Stimulated activated CD8-positive, alpha-beta memory T cell treated with anti-CD3 and anti-CD28 coated beads, Interleukin-15, amount 100 ng/mL, for 1 hour (primary cell): ENCODE results near the gene KCNJ10.

ENCODE experiments used
- DNase-seq: peaks from one replicate; pipeline ENCODE4 v3.0.0-alpha.2; 2020; ENCODE audit warnings: low read depth

Gene KCNJ10

DNA sequence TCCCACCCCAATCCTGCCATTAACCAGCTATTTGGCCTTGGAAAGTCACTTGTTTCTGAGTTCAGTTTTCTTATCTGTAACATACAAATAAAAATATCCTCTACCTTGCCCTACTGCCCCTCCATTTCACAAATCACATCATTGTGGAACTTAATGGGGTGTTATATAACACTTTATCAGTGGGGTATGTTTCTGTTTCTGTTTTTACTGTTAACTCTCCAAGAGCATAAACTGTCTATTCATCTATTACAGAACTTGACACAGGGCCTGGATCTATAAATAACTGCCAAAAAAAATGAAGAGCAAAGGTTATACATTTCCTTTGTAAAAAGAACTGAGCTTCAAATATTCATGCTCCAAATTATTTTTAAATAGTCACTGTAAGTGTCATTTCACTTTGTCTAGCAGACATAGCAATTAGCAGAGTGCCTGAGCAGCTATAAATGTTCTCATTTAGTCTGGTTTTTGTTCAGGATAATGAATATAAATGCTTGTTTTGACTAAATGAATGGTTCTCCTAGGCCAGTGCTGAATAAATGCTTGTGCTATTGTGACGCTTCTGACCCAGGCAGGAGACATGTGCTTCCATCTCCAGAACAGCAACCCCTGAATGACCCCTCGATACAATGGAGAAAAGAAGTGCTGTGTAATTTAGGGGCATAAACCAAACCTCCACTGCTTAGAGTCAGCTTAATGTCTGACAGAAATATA, 45.6 kb downstream of the KCNJ10 start:
- DNase-seq: no peak

DNA sequence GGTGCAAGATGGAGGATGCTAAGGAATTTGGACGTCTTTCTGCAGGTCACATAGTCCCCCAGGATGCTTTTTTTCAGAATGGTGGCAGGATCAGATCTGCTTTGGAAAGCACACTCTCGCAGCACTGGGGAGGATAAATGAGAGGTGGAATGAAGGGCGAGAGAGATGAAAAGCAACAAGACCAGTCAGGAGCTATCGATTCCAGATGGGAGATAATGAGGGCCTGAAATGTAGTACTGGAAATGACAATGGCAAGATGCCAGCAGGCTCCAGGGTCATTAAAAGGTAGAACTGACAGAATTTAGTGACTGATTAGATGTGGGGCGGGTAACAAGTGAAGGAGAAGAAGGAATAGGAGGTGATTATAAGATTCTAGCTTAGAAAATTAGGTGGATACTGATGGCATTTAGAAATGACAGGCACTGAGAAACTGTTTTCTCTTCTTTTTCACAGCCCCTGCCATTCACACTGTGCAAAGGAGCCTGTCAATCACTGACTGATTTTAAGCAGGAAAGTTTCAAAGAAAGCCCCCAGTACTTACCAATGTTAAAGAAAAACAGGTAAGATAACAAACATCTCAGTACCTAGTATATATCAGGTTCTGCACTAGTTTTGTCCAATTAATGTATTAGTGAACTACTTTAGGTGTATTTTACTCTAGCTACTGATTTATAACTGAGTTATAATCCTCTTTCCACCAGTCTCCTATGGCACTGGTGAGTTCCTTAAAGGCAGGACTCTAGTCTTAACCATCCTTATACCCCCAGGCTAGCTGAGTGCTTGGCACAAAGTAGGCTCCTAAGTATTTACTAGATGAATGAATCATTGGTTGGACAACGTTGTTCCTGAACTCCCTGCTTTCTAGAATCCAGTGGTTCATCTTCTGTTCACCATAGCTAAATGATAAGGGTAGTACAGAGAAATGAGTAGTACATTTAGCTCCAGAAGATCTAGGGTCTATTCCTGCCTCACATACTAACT, 47.3 kb downstream of the KCNJ10 start:
- no peak for DNase-seq

DNA sequence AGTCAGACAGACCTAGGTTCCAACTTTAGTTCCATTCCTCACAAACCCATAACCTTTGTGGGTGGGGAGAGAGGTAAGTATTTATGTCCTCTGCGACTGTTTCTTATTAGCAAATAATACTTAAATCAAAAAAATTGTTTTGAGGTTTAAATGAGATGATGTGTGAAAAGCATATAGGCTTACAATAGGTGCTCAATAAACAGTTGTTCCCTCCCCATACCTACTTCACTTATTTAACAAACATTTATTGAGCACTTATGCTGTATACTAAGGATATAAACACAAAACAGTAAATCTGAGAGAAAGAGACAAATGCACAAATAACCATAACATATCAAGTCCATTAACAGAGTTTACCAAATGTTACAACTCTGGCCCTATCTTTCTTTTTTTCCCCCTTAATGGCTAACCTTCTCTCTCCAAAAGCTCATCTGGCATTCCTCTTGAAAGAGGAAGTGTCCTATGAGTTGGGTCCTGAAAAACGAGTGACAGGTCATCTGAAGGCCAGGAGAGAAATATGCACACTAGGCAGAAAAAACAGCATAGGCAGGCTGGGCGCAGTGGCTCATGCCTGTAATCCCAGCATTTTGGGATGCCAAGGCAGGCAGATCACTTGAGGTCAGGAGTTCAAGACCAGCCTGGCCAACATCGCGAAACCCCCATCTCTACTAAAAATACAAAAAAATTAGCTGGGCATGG, 48.4 kb downstream of the KCNJ10 start:
- no peak for DNase-seq

DNA sequence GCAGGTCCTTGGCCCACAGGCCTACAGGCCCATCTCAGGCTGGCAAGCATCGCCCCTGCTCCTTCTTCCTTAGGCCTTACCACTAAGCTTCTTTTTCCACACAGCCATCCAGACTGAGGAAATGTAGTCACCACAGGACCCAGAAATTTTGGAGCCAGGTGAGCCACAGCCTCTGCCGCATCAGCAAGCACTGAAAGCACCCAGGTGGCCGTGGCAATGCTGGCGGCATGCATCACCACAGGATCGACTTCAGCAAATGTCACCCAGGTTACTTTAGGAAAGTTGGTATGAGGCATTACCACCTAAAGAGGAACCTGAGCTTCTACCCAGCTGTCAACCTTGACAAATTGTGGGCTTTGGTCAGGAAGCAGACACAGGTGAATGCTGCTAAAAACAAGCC, 49.8 kb downstream of the KCNJ10 start:
- no peak for DNase-seq

DNA sequence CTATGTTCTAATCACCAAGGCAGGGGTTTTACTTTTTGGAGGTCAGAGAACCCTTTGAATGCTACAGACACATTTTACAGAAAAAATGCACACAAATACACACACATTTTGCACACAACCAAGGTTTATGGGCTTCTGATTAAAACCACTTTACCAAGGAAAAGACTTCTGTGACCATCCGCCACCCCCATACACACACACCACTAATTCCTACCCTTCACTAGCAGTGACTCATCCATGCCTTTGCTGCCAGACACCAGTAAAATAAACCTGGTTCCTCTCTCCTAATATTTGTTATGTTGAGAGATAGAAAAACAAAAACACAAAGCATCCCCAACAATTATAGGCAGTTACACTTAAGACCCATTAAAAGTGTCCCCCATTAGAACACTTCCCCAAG, 51.1 kb downstream of the KCNJ10 start:
- no peak for DNase-seq

DNA sequence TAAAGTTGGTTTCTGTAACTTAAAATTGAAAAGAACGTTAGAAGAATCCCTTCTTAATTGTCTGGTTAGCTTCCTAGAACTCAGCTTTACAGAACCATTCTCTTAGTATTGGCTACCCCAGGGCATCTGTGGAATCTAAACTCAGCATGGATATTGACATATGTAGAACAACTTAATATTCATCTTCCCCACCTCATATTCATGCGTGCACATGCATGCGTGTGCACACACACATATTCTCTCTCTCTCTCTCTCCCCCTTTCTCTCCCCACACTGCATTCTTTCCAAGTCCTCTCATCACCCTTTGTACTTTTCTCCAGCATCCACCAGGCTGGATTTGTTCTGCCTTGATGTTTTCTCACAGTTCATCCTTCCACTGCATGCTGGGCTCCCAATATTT, 51.6 kb downstream of the KCNJ10 start:
- DNase-seq: no peak

DNA sequence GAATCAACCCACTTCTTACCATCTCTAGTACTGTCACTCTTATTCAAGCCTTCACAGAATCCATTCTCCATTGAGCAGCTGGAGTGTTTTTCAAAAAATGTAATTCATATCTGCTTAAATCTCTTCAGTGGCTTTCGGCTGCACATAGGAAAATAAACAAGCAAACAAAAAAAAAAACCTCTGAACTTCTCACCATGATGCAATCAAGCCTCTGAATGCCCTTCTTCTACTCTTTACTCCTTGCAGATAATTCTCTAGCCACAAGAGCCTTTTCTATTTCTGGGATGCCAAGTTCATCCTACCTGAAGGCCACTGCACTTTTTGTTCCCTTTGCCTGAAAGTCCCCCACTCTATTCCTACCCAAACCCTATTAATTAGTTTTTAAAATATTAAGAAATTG, 52.4 kb downstream of the KCNJ10 start:
- DNase-seq: no peak

DNA sequence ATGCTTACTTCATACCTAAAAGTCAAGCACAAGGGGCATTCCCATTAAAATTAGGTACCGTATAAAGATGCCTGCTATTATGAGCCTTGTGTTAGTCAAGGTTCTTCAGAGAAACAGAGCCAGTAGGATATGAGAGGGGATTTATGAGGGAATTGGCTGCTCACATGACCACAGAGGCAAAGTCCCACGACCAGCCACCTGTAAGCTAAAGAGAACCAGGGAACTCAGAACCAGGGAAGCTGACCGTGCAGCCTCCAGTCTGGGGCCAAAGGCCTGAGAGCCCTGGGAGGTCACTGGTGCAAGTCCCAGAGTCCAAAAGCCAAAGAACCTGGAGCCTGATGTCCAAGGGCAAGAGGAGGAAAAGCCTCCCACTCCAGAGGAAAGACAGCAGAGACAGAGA, 58.2 kb downstream of the KCNJ10 start:
- no peak for DNase-seq

DNA sequence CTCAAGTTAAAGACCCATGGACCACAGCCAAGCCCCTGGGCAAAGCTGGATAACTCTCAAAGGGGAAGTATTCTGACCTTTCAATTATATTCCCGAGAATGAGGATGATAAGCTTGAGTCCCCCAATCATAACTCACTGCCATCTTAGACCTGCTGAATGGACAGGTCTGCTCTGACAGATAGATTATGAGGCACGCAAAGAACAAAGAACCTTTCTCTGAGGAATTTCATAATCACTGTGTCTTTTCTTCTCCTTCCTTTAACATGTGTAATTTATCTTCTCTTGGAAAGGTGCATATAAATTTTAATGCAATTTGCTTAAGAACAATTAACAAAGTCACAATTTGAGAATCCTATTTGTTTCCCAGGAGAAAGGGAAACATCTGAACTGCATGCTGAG, 60.2 kb downstream of the KCNJ10 start:
- no peak for DNase-seq

DNA sequence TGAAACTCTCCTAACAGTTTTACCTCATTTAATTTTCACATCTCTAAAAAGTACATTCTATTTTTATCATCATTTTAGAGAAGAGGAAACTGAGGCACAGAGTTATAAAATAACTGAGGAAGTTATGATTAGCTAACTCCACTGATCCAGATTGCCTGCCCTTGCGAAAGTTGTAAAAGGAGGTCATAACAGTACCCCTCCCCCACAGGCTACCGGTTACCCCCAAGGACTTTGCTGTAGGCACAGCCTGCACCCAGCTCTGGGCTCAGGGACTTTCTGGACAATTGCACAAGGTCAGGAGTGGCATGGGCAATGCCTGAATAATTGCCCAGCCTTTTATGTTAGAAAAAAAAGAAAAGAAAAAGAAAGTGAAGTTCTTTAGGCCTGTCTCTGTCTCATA, 60.9 kb downstream of the KCNJ10 start:
- DNase-seq: no peak

DNA sequence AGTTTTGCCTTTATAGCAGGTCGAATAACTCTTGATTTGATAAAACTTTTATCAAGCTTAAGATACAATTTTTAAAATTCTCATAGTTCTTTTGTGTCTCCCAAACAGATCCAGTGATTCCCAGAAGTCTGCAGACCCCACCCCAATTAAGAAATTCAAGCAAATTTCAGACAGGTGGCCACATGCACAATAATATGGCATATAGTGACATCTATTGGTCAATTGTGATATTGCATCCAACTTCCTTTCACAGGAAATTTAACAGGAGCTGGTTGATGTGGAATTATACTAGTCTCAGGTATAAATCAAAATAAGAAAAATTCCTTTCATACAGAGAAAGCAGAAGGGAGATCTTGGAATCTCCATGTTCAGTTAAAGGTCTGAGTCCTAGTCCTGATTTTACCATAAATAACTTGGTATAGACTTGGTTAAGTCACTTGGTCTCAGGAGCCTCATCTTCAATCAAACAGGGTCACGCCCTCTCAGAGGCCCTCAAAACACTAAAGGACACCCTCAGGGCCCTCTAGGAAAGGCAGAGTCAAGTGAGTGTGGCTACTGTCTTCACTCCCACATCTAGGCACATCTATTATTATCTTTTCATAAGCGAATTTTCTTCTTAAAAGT, 62.3 kb downstream of the KCNJ10 start:
- DNase-seq: no peak

DNA sequence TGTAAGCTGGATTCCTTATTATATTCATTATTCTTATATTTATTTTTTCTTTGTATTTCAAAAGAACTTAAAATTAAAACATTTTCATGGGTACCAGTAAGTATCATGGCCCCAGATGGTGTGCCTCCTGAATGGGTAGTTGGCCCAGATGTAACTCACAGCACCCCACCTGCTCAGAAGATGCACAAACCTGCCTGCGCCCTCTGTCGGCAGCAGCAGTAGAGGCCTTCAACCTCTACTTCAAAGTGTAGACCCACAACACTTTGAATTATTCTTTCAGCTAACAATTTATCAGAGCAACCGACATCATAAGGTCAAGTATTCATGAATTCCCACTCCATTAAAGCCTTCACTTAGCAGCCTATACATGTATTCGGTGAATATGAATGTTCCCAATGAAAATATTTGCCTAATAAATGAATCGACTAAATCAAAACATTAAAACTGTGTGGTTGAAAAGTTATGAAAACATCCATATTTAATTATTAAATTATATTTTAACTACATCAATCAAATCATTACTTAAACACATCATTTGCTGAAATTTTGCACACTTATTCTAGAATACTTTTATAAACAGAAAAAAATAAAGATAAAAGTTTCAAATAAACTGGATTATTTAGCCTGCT, 63.5 kb downstream of the KCNJ10 start:
- DNase-seq: peak; percentile 44

DNA sequence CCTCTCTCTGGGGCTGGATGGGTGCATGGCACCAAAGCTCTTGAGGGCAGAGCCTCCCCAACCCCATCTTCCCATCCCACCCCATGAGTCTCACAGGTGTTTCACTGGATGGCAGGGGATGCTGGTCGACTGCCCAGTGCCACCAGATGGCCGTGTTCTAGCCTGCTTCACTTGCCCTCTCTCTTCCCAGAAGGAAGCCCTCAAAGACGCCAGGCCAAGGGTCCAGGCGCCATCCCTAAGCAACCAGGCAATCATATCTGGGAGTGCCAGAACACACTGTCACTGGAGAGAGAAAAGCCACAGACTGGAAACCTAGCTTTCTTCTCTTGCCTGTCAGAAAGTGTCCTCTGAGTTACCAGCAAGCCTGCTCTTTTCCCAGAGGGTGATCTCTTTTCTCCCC, 64.9 kb downstream of the KCNJ10 start:
- no peak for DNase-seq

DNA sequence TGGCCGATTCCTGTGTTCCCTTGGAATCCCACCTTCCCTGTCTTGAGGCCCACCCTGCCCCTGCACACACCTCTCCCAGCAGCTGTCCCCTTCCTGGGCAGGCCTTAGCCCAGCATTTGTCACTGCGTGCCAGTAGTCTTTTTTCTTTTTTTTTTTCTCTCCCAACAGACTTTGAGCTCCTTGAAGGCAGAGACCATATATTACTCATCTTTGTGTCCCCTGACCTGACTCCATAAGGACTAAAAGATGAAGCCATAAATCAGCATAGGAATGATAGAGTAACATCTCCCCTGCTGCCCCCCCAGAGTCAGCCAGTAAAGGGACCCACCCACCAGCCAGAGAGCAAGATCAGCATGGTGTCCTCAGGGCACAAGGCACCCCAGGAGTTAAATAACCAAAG, 65.5 kb downstream of the KCNJ10 start:
- no peak for DNase-seq

DNA sequence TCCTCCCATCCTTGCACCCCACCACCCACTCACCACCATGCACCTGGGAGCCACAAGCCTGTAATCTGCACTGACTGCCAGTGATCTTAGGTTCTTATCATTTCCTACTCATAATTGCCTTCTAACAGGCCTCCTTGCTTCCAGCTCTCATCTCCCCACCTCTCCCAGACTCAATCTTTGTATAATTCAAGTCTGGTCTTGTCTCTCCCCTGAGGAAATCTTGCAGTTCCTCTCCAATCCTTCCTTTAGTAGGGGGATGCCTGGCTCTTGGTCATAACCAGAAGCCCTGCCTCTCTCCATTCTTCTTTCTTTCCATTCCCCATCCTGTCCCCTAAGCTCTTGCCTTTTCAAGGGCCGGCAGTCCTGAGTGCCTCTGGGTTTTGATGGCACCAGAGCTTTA, 66.0 kb downstream of the KCNJ10 start:
- DNase-seq: no peak

DNA sequence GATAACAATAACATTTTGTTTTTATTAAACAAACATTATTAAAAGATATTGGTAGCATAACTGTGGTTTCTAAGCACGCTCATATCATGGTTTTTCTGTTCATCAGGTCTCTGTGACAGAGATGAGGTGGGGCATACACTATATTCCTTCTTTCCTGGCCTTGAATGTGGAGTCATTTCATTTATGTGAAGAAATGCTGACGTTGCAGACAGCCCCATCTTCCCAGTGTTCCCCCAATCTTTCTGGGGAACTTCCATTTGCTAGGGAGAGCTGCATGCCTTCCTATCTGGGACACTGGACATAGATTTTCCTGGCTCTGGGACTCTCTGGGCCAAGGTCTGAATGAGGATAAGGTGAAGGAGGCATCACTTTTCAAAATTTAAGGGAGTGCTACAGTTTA, 68.5 kb downstream of the KCNJ10 start:
- no peak for DNase-seq

DNA sequence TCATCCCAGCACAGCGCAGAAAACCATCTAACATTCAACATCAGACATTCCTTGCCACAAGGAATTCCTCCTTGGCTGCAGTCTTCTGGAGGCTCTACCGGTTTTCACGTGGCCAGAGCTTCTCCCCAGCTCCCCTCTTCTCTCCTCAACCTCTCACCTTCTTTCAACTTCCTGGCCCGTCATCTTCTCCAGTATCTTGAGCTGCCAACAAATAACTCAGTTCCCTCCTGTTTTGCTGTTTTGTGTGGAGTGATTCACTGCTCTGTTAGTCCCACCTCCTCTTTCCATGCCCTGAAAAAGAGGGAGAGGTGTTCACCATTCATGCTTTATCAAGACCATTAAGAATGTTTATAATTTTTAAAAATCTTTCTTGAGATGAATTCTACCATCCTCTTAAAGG, 70.8 kb downstream of the KCNJ10 start:
- no peak for DNase-seq

DNA sequence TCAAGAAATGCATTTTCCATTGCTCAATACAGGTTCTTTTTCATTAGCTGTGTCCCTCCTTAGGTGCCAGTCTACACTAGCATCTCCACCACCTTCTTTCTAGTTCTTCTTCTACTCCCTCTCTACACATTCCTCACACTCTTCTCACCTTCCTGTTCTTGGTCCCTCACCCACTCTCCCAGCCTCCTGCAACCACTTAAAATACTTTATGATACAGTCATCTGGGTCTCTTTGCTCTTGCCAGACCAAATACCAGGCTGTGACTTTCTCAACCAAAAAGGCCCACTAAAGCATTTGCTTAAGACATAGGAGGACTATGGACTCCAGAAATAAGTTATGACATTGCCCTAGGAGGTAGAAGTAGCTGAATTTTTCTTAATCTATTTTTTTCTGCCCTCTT, 73.3 kb downstream of the KCNJ10 start:
- DNase-seq: no peak

DNA sequence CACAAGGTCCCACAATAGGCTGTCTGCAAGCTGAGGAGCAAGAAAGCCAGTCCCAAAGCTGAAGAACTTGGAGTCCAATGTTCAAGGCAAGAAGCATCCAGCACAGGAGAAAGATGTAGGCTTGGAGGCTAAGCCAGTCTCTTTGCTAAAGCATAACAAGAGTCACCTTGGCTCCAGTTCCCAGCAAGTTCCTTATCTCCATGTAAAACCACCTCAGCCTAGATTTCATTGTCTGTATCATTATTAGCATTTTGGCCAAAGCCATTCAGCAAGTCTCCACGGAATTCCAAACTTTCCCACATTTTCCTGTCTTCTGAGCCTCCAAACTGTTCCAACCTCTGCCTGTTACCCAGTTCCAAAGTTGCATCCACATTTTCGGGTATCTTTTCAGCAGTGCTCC, 75.1 kb downstream of the KCNJ10 start:
- DNase-seq: no peak

DNA sequence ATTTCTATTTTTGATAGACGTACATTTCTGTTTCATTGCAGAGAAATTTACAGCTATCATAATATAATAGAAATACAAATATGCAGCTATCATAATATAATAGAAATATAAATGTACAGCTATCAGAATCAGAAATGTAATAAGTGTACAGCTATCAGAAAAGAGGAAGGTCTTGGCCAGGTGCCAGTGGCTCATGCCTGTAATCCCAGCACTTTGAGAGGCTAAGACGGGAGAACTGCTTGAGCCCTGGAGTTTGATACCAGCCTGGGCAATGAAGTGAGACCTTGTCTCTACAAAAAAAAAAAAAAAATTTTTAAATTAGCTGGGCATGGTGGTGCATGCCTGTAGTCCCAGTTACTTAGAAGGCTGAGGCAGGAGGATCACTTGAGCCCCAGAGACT, 76.0 kb downstream of the KCNJ10 start:
- no peak for DNase-seq

DNA sequence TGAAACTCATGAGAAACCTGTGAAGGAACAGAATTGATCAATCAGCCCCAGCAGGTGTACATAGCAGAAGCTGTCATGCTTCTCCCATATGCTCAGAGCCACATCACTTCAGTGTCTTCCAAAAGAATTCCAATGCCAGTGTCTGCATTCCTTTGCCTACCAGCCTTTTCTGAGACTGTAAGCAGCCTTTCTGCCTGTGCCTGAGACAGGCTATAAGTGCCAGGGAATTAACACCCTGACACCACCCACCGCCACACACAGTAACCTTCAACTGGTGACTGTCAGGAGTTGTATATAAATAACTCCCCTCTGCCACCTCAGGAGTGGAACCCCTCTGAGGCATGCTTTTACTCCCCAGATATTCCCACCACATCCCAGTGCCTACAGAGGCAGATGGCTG, 77.8 kb downstream of the KCNJ10 start:
- DNase-seq: no peak

DNA sequence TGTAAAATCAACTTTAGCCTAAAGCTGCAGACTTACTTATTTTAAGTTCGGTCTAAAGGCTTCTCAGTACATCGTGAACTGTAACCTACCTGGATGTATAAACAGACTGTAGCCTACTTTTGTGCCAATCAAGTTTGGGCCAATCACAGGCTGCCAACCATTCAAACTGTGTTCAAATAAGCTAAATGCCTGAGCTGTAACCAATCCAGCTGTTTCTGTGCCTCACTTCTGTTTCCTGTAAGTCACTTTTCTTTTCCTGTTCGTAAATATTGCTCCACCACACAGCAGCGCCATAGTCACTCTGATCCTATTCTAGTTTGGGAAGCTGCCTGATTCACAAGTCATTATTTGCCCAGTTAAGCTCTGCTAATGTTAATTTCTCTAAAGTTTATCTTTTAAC, 78.4 kb downstream of the KCNJ10 start:
- no peak for DNase-seq
